IMR-90 (cell line): Measurements from ENCODE around the gene PTPN11. TPM values are rescaled to one million over a fixed set of nuclear protein-coding genes. Genes with fewer than 3 reads are reported as not detected.

Source experiments
- ATAC-seq: fragments of 200-7000 bp; cut with Tn5 transposase; 2 replicates; pipeline ENCODE4 v1.9.1; 2020; ENCODE audit warnings: low read depth, mild to moderate bottlenecking, moderate library complexity
- BruUV-seq: library from RNA; stranded (reverse); fragments of 400-500 nt; replicated peaks from 2 replicates; lab custom pipeline; 2021; lab: Mats Ljungman, UMichigan
- CTCF ChIA-PET: fragments of 300-600 bp; formaldehyde crosslinking; extraction: SDS; loops from one replicate; lab custom pipeline; 2021; ENCODE audit warnings: antibody characterized with exemption; lab: Yijun Ruan, JAX
- POLR2A ChIA-PET: fragments of 300-600 bp; sonication (Branson Sonifier 250); formaldehyde crosslinking; loops from one replicate; lab custom pipeline; 2022; ENCODE audit warnings: antibody characterized with exemption; ENCODE audit not compliant: unreplicated experiment; lab: Charles Lee
- DNase-seq: peaks from one replicate; pipeline ENCODE4 v3.0.0; 2013
- H2AFZ ChIP-seq: replicated peaks from 2 replicates; pipeline ENCODE3; 2013; ENCODE audit warnings: low read length, mild to moderate bottlenecking; ENCODE audit not compliant: poor library complexity
- H2AK5ac ChIP-seq: 2 replicates; pipeline ENCODE4 v1.6.1; 2013; ENCODE audit warnings: low read depth, low read length, inconsistent platforms
- H2AK9ac ChIP-seq: replicated peaks from 2 replicates; pipeline ENCODE3; 2013; ENCODE audit warnings: mild to moderate bottlenecking, low read depth, low read length, moderate library complexity; ENCODE audit not compliant: poor library complexity
- H2BK120ac ChIP-seq: 2 replicates; pipeline ENCODE4 v1.6.1; 2013; ENCODE audit warnings: low read depth, low read length, inconsistent platforms
- H2BK15ac ChIP-seq: 3 replicates; pipeline ENCODE4 v1.6.1; 2013; ENCODE audit warnings: low read depth, low read length, inconsistent platforms
- H2BK20ac ChIP-seq: 2 replicates; pipeline ENCODE4 v1.6.1; 2013; ENCODE audit warnings: low read depth, mild to moderate bottlenecking, inconsistent platforms, low read length, moderate library complexity
- H2BK5ac ChIP-seq: 2 replicates; pipeline ENCODE4 v1.6.1; 2013; ENCODE audit warnings: mild to moderate bottlenecking, low read depth, low read length, inconsistent platforms; ENCODE audit not compliant: poor library complexity, severe bottlenecking
- H3K14ac ChIP-seq: replicated peaks from 2 replicates; pipeline ENCODE4 v1.6.1; 2013; ENCODE audit warnings: low read depth, low read length, inconsistent platforms
- H3K18ac ChIP-seq: 2 replicates; pipeline ENCODE4 v1.6.1; 2013; ENCODE audit warnings: low read depth, low read length, control low read depth
- H3K23ac ChIP-seq: 2 replicates; pipeline ENCODE4 v1.6.1; 2013; ENCODE audit warnings: low read depth, low read length, inconsistent platforms
- H3K27ac ChIP-seq: 2 replicates; pipeline ENCODE4 v1.5.1; 2013; ENCODE audit warnings: mild to moderate bottlenecking, control low read depth, low read length; ENCODE audit not compliant: insufficient read depth
- H3K27me3 ChIP-seq: 2 replicates; pipeline ENCODE4 v1.6.1; 2013; ENCODE audit warnings: low read length; ENCODE audit not compliant: control insufficient read depth, insufficient read depth
- H3K36me3 ChIP-seq: 2 replicates; pipeline ENCODE4 v1.6.1; 2013; ENCODE audit warnings: low read length, mixed read lengths; ENCODE audit not compliant: control insufficient read depth, insufficient read depth
- H3K4ac ChIP-seq: 2 replicates; pipeline ENCODE4 v1.6.1; 2013; ENCODE audit warnings: low read depth, low read length, inconsistent platforms
- H3K4me1 ChIP-seq: 2 replicates; pipeline ENCODE4 v1.6.1; 2013; ENCODE audit warnings: low read length, mixed read lengths; ENCODE audit not compliant: control insufficient read depth, insufficient read depth
- H3K4me2 ChIP-seq: 2 replicates; pipeline ENCODE4 v1.6.1; 2013; ENCODE audit warnings: low read depth, mild to moderate bottlenecking, control low read depth, low read length, moderate library complexity
- H3K4me3 ChIP-seq: 2 replicates; pipeline ENCODE4 v1.5.1; 2013; ENCODE audit warnings: low read depth, mild to moderate bottlenecking, control low read depth, low read length, moderate library complexity; ENCODE audit not compliant: insufficient read depth
- H3K56ac ChIP-seq: 2 replicates; pipeline ENCODE4 v1.6.1; 2013; ENCODE audit warnings: low read length, inconsistent platforms; ENCODE audit not compliant: insufficient read depth; ENCODE audit errors: extremely low read depth
- H3K79me1 ChIP-seq, 2 experiments: 2 replicates each; pipeline ENCODE4 v1.6.1; 2013; ENCODE audit warnings: low read length in 2 of 2, inconsistent platforms in 1 of 2, low read depth in 1 of 2
- H3K9ac ChIP-seq: 2 replicates; pipeline ENCODE4 v1.6.1; 2013; ENCODE audit warnings: low read depth, low read length, control low read depth
- H3K9me1 ChIP-seq: 2 replicates; pipeline ENCODE4 v1.6.1; 2013; ENCODE audit warnings: low read length, inconsistent platforms; ENCODE audit not compliant: insufficient read depth
- H3K9me3 ChIP-seq: 2 replicates; pipeline ENCODE4 v1.6.1; 2013; ENCODE audit warnings: low read length; ENCODE audit not compliant: control insufficient read depth, insufficient read depth
- H4K20me1 ChIP-seq: 2 replicates; pipeline ENCODE4 v1.6.1; 2013; ENCODE audit warnings: low read length, inconsistent platforms; ENCODE audit not compliant: insufficient read depth
- H4K5ac ChIP-seq: 2 replicates; pipeline ENCODE4 v1.6.1; 2013; ENCODE audit warnings: mild to moderate bottlenecking, low read depth, low read length, control low read depth
- H4K8ac ChIP-seq, 2 experiments: 2 replicates each; pipeline ENCODE4 v1.6.1; 2013; ENCODE audit warnings: low read depth in 2 of 2, low read length in 2 of 2, control low read depth in 1 of 2, inconsistent platforms in 1 of 2
- H4K91ac ChIP-seq: 2 replicates; pipeline ENCODE4 v1.6.1; 2013; ENCODE audit warnings: low read depth, low read length, inconsistent platforms; ENCODE audit not compliant: insufficient read depth
- RAD21 ChIP-seq: IDR thresholded peaks from 2 replicates; pipeline ENCODE4 v1.6.1; 2012; ENCODE audit warnings: low read length, improper control_type of control experiment
- RCOR1 ChIP-seq: IDR thresholded peaks from 2 replicates; pipeline ENCODE4 v1.6.1; 2012; ENCODE audit warnings: mild to moderate bottlenecking, low read length, improper control_type of control experiment; ENCODE audit not compliant: insufficient replicate concordance
- RFX5 ChIP-seq: IDR thresholded peaks from 2 replicates; pipeline ENCODE4 v1.8.0; 2012; ENCODE audit warnings: low read depth, mild to moderate bottlenecking, low read length, moderate library complexity
- WGBS, 2 experiments: methylation state at CpG; one replicate each; pipeline versions ENCODE4 v1.1.5 to v1.1.7; 2013; ENCODE audit warnings: missing lambda C conversion rate in 2 of 2; ENCODE audit not compliant: insufficient read length in 1 of 2; ENCODE audit errors: extremely low coverage in 2 of 2; 5-methylcytosine and 5-hydroxymethylcytosine counted together
- dilution Hi-C: fragments of 300-500 bp; cut with HindIII; formaldehyde crosslinking; loops from one replicate; pipeline ENCODE4 v1.14.3; 2018; ENCODE audit warnings: low sequenced_read_pairs; ENCODE audit not compliant: unreplicated experiment
- in situ Hi-C: fragments of 300-500 bp; cut with MboI; formaldehyde crosslinking; loops from 3 replicates; pipeline ENCODE4 v1.14.3; 2019; ENCODE audit warnings: low sequenced_read_pairs, inconsistent platforms, mixed read lengths
- intact Hi-C: fragments of 100-400 bp; cut with micrococcal nuclease; formaldehyde crosslinking; loops from 2 replicates; pipeline ENCODE4 v1.10.0; 2022
- polyA plus RNA-seq, 3 experiments: library from polyadenylated mRNA; depleted of rRNA; stranded (reverse); fragments of >200 nt; gene quantifications; 2 replicates each; pipeline ENCODE4 v1.2.3, GENCODE V29; 2012; ENCODE audit warnings: low replicate concordance in 1 of 3
- total RNA-seq: library from RNA; depleted of rRNA; stranded (reverse); fragments of >200 nt; gene quantifications from 2 replicates; pipeline ENCODE4 v1.2.3, GENCODE V29; 2012

Gene PTPN11
- total and polyA plus RNA-seq, 2 of the 4 experiments (the other 2 are of a cell fraction): 52.9 to 135 TPM

- Histone ChIP-seq H3K4me1 (no peaks in the 10 kb centered on the region), H3K18ac (no peak overlapping the region), H3K14ac (no peak overlapping the region), H2BK120ac (no peak overlapping the region), H2BK20ac (no peak overlapping the region), H2BK15ac (no peak overlapping the region), H3K4ac (no peak overlapping the region), H3K27ac (no peak overlapping the region), H4K20me1 (no peaks in the 10 kb centered on the region), H3K79me1 (no peaks in the 10 kb centered on the region), H3K9ac (no peak overlapping the region), H3K36me3 (no peaks in the 10 kb centered on the region), H3K27me3 (no peaks in the 10 kb centered on the region), H4K91ac (no peak overlapping the region), H2BK5ac (no peak overlapping the region), H2AFZ (no peak overlapping the region), H3K56ac (no peak overlapping the region), H4K8ac (no peak overlapping the region), H2AK5ac (no peak overlapping the region), H4K5ac (no peak overlapping the region), H3K4me3 (no peak overlapping the region), H3K9me1 (peaks cover 5% of the 10 kb centered on the region; the same call in 1 of the 2 replicates), H3K4me2 (no peak overlapping the region), H3K9me3 (no peaks in the 10 kb centered on the region), H3K23ac (no peak overlapping the region), H2AK9ac (no peak overlapping the region)
- dilution Hi-C loops: no loop called here
- TF ChIP-seq RAD21: no peak
- TF ChIP-seq RCOR1: no peak
- TF ChIP-seq RFX5: no peak
- CTCF ChIA-PET: no interaction called here
- DNase-seq (no peak), ATAC-seq (no peak)
- intact Hi-C loops: no loop called here
- in situ Hi-C loops: no loop called here
- 60% methylated on average over 1 of the region's 3 CpGs; no CpG with 5 or more reads in 1 of the 2 experiments for WGBS, 2 experiments
- BruUV-seq: no TSS peak
- POLR2A ChIA-PET: interaction anchor here (0.6 kb wide), 1 partner anchor 12 kb away, joined by 4 read pairs; no protein-coding TSS in a partner anchor
Observed at GRCh38 chr12:112539221-112539620, 120.5 kb downstream of the PTPN11 start.
